GM21390 (cell line): ENCODE results near the gene TXNRD2.

Source experiments
- ATAC-seq: cut with Tn5 transposase; IDR thresholded peaks from one replicate; pipeline ENCODE4 v1.9.1; 2021; ENCODE audit not compliant: unreplicated experiment

TXNRD2 gene

GRCh38 chr22:19866665-19867009, 75.0 kb downstream of the TXNRD2 start:
- ATAC-seq: no peak

- ATAC-seq: no peak
These were observed 76.3 kb downstream of the TXNRD2 start for GRCh38 chr22:19865141-19865829.

- ATAC-seq: no peak
These were observed 77.0 kb downstream of the TXNRD2 start for GRCh38 chr22:19864538-19865106.

GRCh38 chr22:19863571-19863970, 78.0 kb downstream of the TXNRD2 start:
- no peak for ATAC-seq

GRCh38 chr22:19862619-19863246, 78.9 kb downstream of the TXNRD2 start:
- no peak for ATAC-seq

- ATAC-seq: no peak
These were observed 81.6 kb downstream of the TXNRD2 start for GRCh38 chr22:19859861-19860510.

GRCh38 chr22:19857382-19857781, 84.2 kb downstream of the TXNRD2 start:
- no peak for ATAC-seq

- peak; percentile 19 for ATAC-seq
These were observed 85.9 kb downstream of the TXNRD2 start for GRCh38 chr22:19855504-19856409.

- peak; percentile 76 for ATAC-seq
These were observed 86.7 kb downstream of the TXNRD2 start, which contains the start of the genes GNB1L and RTL10 for GRCh38 chr22:19854778-19855503. TSS of gene GNB1L (minus strand) at chr22:19854874. CDS start at chr22:19821355, 33,519 bp downstream. TSS of gene RTL10 (minus strand) at chr22:19854874. CDS start at chr22:19852261, 2,613 bp downstream.

- no peak for ATAC-seq
These were observed 87.5 kb downstream of the TXNRD2 start for GRCh38 chr22:19853879-19854777.

GRCh38 chr22:19853058-19853878, 88.3 kb downstream of the TXNRD2 start:
- no peak for ATAC-seq

GRCh38 chr22:19852177-19852781, 89.3 kb downstream of the TXNRD2 start:
- no peak for ATAC-seq

GRCh38 chr22:19851291-19852176, 90.1 kb downstream of the TXNRD2 start:
- ATAC-seq: no peak

GRCh38 chr22:19850763-19851109, 90.9 kb downstream of the TXNRD2 start:
- ATAC-seq: no peak

GRCh38 chr22:19849835-19850762, 91.5 kb downstream of the TXNRD2 start:
- no peak for ATAC-seq
